ENCODE results near the gene RPL39. TPM values are rescaled to one million over a fixed set of nuclear protein-coding genes. Genes with fewer than 3 reads are reported as not detected.

Gene RPL39
- total RNA-seq, 1 experiment from 2014 or later, result 1,850 TPM

Other genes starting within 250 kb of the RPL39 start
- 22.1 and 36.2 TPM in 2 replicates for gene STEEP1, start 226.2 kb downstream of the RPL39 start, total RNA-seq (2014; rRNA removed; shearing (Covaris generic))
- gene UBE2A, start 217.1 kb downstream of the RPL39 start, total RNA-seq (2014; rRNA removed; shearing (Covaris generic)), result 32.7 and 39.0 TPM in 2 replicates
- 11.3 and 17.1 TPM in 2 replicates for gene NKRF, start 185.2 kb downstream of the RPL39 start, total RNA-seq (2014; rRNA removed; shearing (Covaris generic))
- gene SEPTIN6, start 98.5 kb downstream of the RPL39 start, total RNA-seq (2014; rRNA removed; shearing (Covaris generic)), result 41.5 and 53.2 TPM in 2 replicates
- gene SOWAHD, start 33.0 kb downstream of the RPL39 start, total RNA-seq (2014; rRNA removed; shearing (Covaris generic)), result not detected in 2 replicates
- gene UPF3B, start 61.3 kb upstream of the RPL39 start, total RNA-seq (2014; rRNA removed; shearing (Covaris generic)), result 2.5 and 5.7 TPM in 2 replicates
- 6.2 and 7.5 TPM in 2 replicates for gene RNF113A, start 80.1 kb upstream of the RPL39 start, total RNA-seq (2014; rRNA removed; shearing (Covaris generic))
- 55.4 and 122 TPM in 2 replicates for gene NDUFA1, start 80.2 kb upstream of the RPL39 start, total RNA-seq (2014; rRNA removed; shearing (Covaris generic))
- gene AKAP14, start 104.3 kb upstream of the RPL39 start, total RNA-seq (2014; rRNA removed; shearing (Covaris generic)), result not detected in 2 replicates
- gene NKAP, start 152.1 kb upstream of the RPL39 start, total RNA-seq (2014; rRNA removed; shearing (Covaris generic)), result 6.2 and 7.6 TPM in 2 replicates